Hepatocyte (in vitro differentiated cells): Measurements from ENCODE around the gene ANKRD33. TPM values are rescaled to one million over a fixed set of nuclear protein-coding genes. Genes with fewer than 3 reads are reported as not detected.
A peak's percentile ranks its signal among the peaks of the same experiment; 100 is the strongest.

ENCODE experiments used
- DNase-seq: peaks from one replicate; pipeline ENCODE4 v3.0.0-alpha.2; 2016; ENCODE audit warnings: low spot score
- H2AFZ ChIP-seq: fragments of 200-600 bp; sonication (generic); 2 replicates; pipeline ENCODE4 v1.6.0; 2016; ENCODE audit warnings: antibody characterized with exemption, mild to moderate bottlenecking
- H3K27ac ChIP-seq: fragments of 200-600 bp; sonication (generic); 2 replicates; pipeline ENCODE4 v1.5.1; 2016; ENCODE audit warnings: mild to moderate bottlenecking
- H3K27me3 ChIP-seq: fragments of 200-600 bp; sonication (generic); 2 replicates; pipeline ENCODE4 v1.6.1; 2016
- H3K36me3 ChIP-seq: fragments of 200-600 bp; sonication (generic); replicated peaks from 2 replicates; pipeline ENCODE4 v1.5.1; 2016; ENCODE audit warnings: low read depth; ENCODE audit not compliant: insufficient read depth
- H3K4me1 ChIP-seq: fragments of 200-600 bp; sonication (generic); 2 replicates; pipeline ENCODE4 v1.5.1; 2016; ENCODE audit warnings: mild to moderate bottlenecking, moderate library complexity; ENCODE audit not compliant: insufficient read depth
- H3K4me2 ChIP-seq: fragments of 200-600 bp; sonication (generic); 2 replicates; pipeline ENCODE4 v1.6.0; 2016
- H3K4me3 ChIP-seq: fragments of 200-600 bp; sonication (generic); 2 replicates; pipeline ENCODE4 v1.5.1; 2016; ENCODE audit warnings: mild to moderate bottlenecking
- H3K79me2 ChIP-seq: fragments of 200-600 bp; sonication (generic); 2 replicates; pipeline ENCODE4 v1.6.0; 2017; ENCODE audit warnings: mild to moderate bottlenecking
- H3K9me2 ChIP-seq: fragments of 200-600 bp; sonication (generic); replicated peaks from 2 replicates; pipeline ENCODE4 v1.6.0; 2017; ENCODE audit warnings: mild to moderate bottlenecking; ENCODE audit not compliant: insufficient read depth
- H3K9me3 ChIP-seq: fragments of 200-600 bp; sonication (generic); 2 replicates; pipeline ENCODE4 v1.5.1; 2016; ENCODE audit warnings: low read depth, mild to moderate bottlenecking
- H4K20me1 ChIP-seq: fragments of 200-600 bp; sonication (generic); 2 replicates; pipeline ENCODE4 v1.6.0; 2016; ENCODE audit warnings: mild to moderate bottlenecking; ENCODE audit not compliant: insufficient read depth, poor library complexity, severe bottlenecking
- CTCF ChIP-seq: fragments of 200-600 bp; sonication (generic); IDR thresholded peaks from 2 replicates; pipeline ENCODE4 v1.5.1; 2016; ENCODE audit warnings: antibody characterized with exemption, mild to moderate bottlenecking; ENCODE audit not compliant: poor library complexity
- EZH2 ChIP-seq: fragments of 200-600 bp; sonication (generic); IDR thresholded peaks from 2 replicates; pipeline ENCODE4 v1.6.1; 2016; ENCODE audit warnings: antibody characterized with exemption, mild to moderate bottlenecking, borderline replicate concordance
- EZH2phosphoT487 ChIP-seq: fragments of 200-600 bp; sonication (generic); IDR thresholded peaks from one replicate; pipeline ENCODE4 v1.6.1; 2018; ENCODE audit warnings: antibody characterized with exemption, mild to moderate bottlenecking, low read depth, moderate library complexity; ENCODE audit not compliant: unreplicated experiment, severe bottlenecking
- WGBS: methylation state at CpG from one replicate; pipeline ENCODE4 v1.1.6; 2016; ENCODE audit warnings: low lambda C conversion rate; ENCODE audit errors: missing lambda C conversion rate; 5-methylcytosine and 5-hydroxymethylcytosine counted together
- polyA plus RNA-seq: library from polyadenylated mRNA; unstranded; fragments of >200 nt; fragmentation: Nextera tagmentation; extraction: Ambion mirVana; gene quantifications from 2 replicates; pipeline ENCODE4 v1.2.1, GENCODE V29; 2016
- total RNA-seq: library from RNA; depleted of rRNA; stranded (reverse); fragments of >200 nt; gene quantifications from 2 replicates; pipeline ENCODE4 v1.2.3, GENCODE V29; 2014

Gene ANKRD33
- total and polyA plus RNA-seq, 2 experiments from 2014 or later = 0.12 TPM; not detected in 1

GRCh38 chr12:51905471-51906429 lies 17.8 kb downstream of the ANKRD33 start:
- peak overlapping the region; percentile 83 for H3K27ac ChIP-seq
- no peaks in the 10 kb centered on the region for H3K9me3 ChIP-seq
- H2AFZ ChIP-seq = peak overlapping the region; percentile 63
- no peaks in the 10 kb centered on the region for H4K20me1 ChIP-seq
- 61% methylated on average over 18 of the region's 18 CpGs for WGBS
- H3K4me1 ChIP-seq = peaks cover 22% of the 10 kb centered on the region
- DNase-seq = peak; percentile 45
- peak overlapping the region; percentile 53 for H3K4me2 ChIP-seq
- no peak overlapping the region for H3K4me3 ChIP-seq
- H3K9me2 ChIP-seq = no peaks in the 10 kb centered on the region
- TF ChIP-seq CTCF (no peak), EZH2phosphoT487 (no peak), EZH2 (no peak)
- no peaks in the 10 kb centered on the region for H3K27me3 ChIP-seq
- no peaks in the 10 kb centered on the region for H3K79me2 ChIP-seq
- no peaks in the 10 kb centered on the region for H3K36me3 ChIP-seq

GRCh38 chr12:51906430-51907082 lies 18.7 kb downstream of the ANKRD33 start:
- Histone ChIP-seq H3K27me3 (no peaks in the 10 kb centered on the region), H2AFZ (no peak overlapping the region)

GRCh38 chr12:51907083-51907855 lies 19.4 kb downstream of the ANKRD33 start, which contains the start of gene ACVRL1:
Gene ACVRL1, plus strand, starts transcription at chr12:51907504. Its CDS starts 4,971 bp downstream, at chr12:51912475.
- Histone ChIP-seq H3K4me2 (peak within 1 kb of the TSS; percentile 79), H4K20me1 (no peaks in the 10 kb centered on the region), H3K9me3 (no peaks in the 10 kb centered on the region), H3K4me3 (peak within 1 kb of the TSS; percentile 26), H3K27me3 (no peaks in the 10 kb centered on the region), H3K27ac (peak within 1 kb of the TSS; percentile 46), H3K9me2 (no peaks in the 10 kb centered on the region), H3K4me1 (peaks cover 33% of the 10 kb centered on the region), H2AFZ (peak within 1 kb of the TSS; percentile 20), H3K36me3 (no peaks in the 10 kb centered on the region), H3K79me2 (no peaks in the 10 kb centered on the region)
- TF ChIP-seq CTCF (no peak), EZH2 (no peak), EZH2phosphoT487 (no peak)
- DNase-seq = no peak
- WGBS = 52% methylated on average over 45 of the region's 74 CpGs

More at GRCh38 chr12:51906430-51907082, 18.7 kb downstream of the ANKRD33 start:
- Histone ChIP-seq H3K36me3 (no peaks in the 10 kb centered on the region), H3K9me3 (no peaks in the 10 kb centered on the region), H3K4me1 (peaks cover 26% of the 10 kb centered on the region), H3K27ac (peak overlapping the region; percentile 46), H3K79me2 (no peaks in the 10 kb centered on the region), H3K9me2 (no peaks in the 10 kb centered on the region), H3K4me3 (peak overlapping the region; percentile 26), H4K20me1 (no peaks in the 10 kb centered on the region), H3K4me2 (peak overlapping the region; percentile 79)
- DNase-seq = no peak
- WGBS = 65% methylated on average over 10 of the region's 23 CpGs
- TF ChIP-seq CTCF (no peak), EZH2phosphoT487 (no peak), EZH2 (no peak)
